Prostate gland (tissue), 2 donors: ENCODE data around the gene S100A2. TPM values are rescaled to one million over a fixed set of nuclear protein-coding genes. Genes with fewer than 3 reads are reported as not detected.

Experiments used
- DNase-seq: peaks from one replicate; pipeline ENCODE4 v3.0.0-alpha.2; 2019; ENCODE audit warnings: low spot score
- H3K27ac ChIP-seq, 2 donors: fragments of 200-600 bp; sonication (generic); 2 replicates each; pipeline ENCODE4 v1.5.1; 2017 to 2019
- H3K27me3 ChIP-seq: fragments of 200-600 bp; sonication (generic); replicated peaks from 2 replicates; pipeline ENCODE4 v1.5.1; 2019; ENCODE audit not compliant: insufficient read depth
- H3K36me3 ChIP-seq, 2 donors: fragments of 200-600 bp; sonication (generic); 1 replicate in 1 of 2; 2 replicates in 1 of 2; pipeline versions ENCODE4 v1.5.1 to v1.8.1; 2017 to 2019
- H3K4me1 ChIP-seq: fragments of 200-600 bp; sonication (generic); replicated peaks from 2 replicates; pipeline ENCODE4 v1.5.1; 2019
- H3K4me3 ChIP-seq, 2 donors: fragments of 200-600 bp; sonication (generic); 2 replicates each; pipeline ENCODE4 v1.5.1; 2017 to 2019
- H3K9me3 ChIP-seq: fragments of 200-600 bp; sonication (generic); 2 replicates; pipeline ENCODE4 v1.5.1; 2017
- CTCF ChIP-seq, 4 experiments: fragments of 200-600 bp in 2 of 4; fragments of 450-650 bp in 2 of 4; sonication (generic) in 2 of 4; IDR thresholded peaks; 1 replicate in 3 of 4; 2 replicates in 1 of 4; pipeline ENCODE4 v1.5.1; 2016 to 2019; ENCODE audit warnings: antibody characterized with exemption in 4 of 4, mild to moderate bottlenecking in 2 of 4, moderate library complexity in 2 of 4
- POLR2A ChIP-seq: fragments of 450-650 bp; IDR thresholded peaks from one replicate; pipeline ENCODE4 v1.6.1; 2016; ENCODE audit warnings: antibody characterized with exemption, mild to moderate bottlenecking
- POLR2AphosphoS5 ChIP-seq: sonication (generic); formaldehyde crosslinking; IDR thresholded peaks from one replicate; pipeline ENCODE4 v1.6.1; 2017; ENCODE audit warnings: antibody characterized with exemption
- WGBS: methylation state at CpG from one replicate; pipeline ENCODE4 v1.1.5; 2018; 5-methylcytosine and 5-hydroxymethylcytosine counted together
- intact Hi-C: fragments of 100-400 bp; cut with DNase I; formaldehyde crosslinking; loops from one replicate; pipeline ENCODE4 v1.14.2; 2022
- total RNA-seq, 2 donors: library from RNA; depleted of rRNA; stranded (reverse); fragments of >200 nt; gene quantifications; one replicate each; pipeline ENCODE4 v1.1.0, GENCODE V29; 2016

Gene S100A2
- total RNA-seq, 2 donors from 2014 or later, result 14.1 to 22.6 TPM

DNA sequence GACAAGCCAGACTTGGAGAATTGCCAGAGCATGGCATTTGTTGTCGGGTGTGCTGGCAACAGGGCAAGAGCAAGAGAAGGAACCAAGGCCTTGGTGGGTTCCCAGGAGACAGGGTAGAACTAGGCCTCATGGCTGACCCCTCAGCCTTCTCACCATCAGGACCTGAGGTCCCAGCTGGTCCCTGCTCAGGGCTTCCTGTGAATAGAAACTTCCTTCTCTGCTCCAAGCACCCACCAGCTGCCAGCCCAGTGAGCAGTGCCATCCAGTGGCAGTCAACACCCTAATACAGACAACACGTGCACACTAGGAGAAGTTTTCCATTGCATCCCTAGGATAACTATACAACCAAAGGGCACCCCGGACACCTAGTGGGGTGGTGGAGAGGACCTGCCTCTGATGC is 52.6 kb downstream of the S100A2 start:
- intact Hi-C loops, result loop anchor here (10.0 kb wide), 1 partner anchor 232 kb away; no protein-coding TSS in a partner anchor
- WGBS, result 66% methylated on average over 3 of the region's 3 CpGs
- no peaks in the 10 kb centered on the region for H3K4me1 ChIP-seq
- H3K27ac ChIP-seq, result no peak overlapping the region
- H3K4me3 ChIP-seq, result no peak overlapping the region
- TF ChIP-seq POLR2A (no peak), CTCF (IDR thresholded peaks at IDR 0.05) (no peak), POLR2AphosphoS5 (no peak)
- no peak for DNase-seq
- no peaks in the 10 kb centered on the region for H3K9me3 ChIP-seq
- no peaks in the 10 kb centered on the region for H3K27me3 ChIP-seq
- H3K36me3 ChIP-seq, result no peaks in the 10 kb centered on the region

Other genes with a start within 250 kb of the S100A2 start
- gene PGLYRP4, start 217.0 kb downstream of the S100A2 start, total RNA-seq, result not detected
- 10 to 100 TPM; 25.6 to 45.2 TPM for gene S100A9, start 208.0 kb downstream of the S100A2 start, total RNA-seq
- not detected for gene S100A12, start 190.2 kb downstream of the S100A2 start, total RNA-seq
- 1 to 10 TPM; 1.5 to 5.6 TPM for gene S100A8, start 174.8 kb downstream of the S100A2 start, total RNA-seq
- gene S100A7A, start 149.3 kb downstream of the S100A2 start, total RNA-seq, result not detected
- not detected for gene S100A7, start 105.2 kb downstream of the S100A2 start, total RNA-seq
- 100 to 1,000 TPM; 184 to 279 TPM for gene S100A6, start 29.9 kb downstream of the S100A2 start, total RNA-seq
- gene S100A5, start 24.9 kb downstream of the S100A2 start, total RNA-seq, result not detected
- gene S100A4, start 20.0 kb downstream of the S100A2 start, total RNA-seq, result 10 to 100 TPM; 56.3 to 71.3 TPM
- under 1 TPM in 1 of 2 donors, not detected in 1; 0.46 TPM for gene S100A3, start 16.6 kb downstream of the S100A2 start, total RNA-seq
- gene S100A16, start 47.3 kb upstream of the S100A2 start, total RNA-seq, result 100 to 1,000 TPM in 1 of 2 donors, 10 to 100 TPM in 1; 78.4 to 165 TPM
- 10 to 100 TPM; 13.5 to 25.0 TPM for gene S100A14, start 50.5 kb upstream of the S100A2 start, total RNA-seq
- gene S100A13, start 61.7 kb upstream of the S100A2 start, total RNA-seq, result 10 to 100 TPM; 53.3 to 96.5 TPM
- 10 to 100 TPM in 1 of 2 donors, 1 to 10 TPM in 1; 9.1 to 10.7 TPM for gene S100A1, start 62.6 kb upstream of the S100A2 start, total RNA-seq
- 10 to 100 TPM; 60.6 to 74.4 TPM for gene CHTOP, start 68.2 kb upstream of the S100A2 start, total RNA-seq
- gene SNAPIN, start 92.9 kb upstream of the S100A2 start, total RNA-seq, result 10 to 100 TPM; 64.9 to 73.0 TPM
- 100 to 1,000 TPM; 116 to 122 TPM for gene ILF2, start 105.1 kb upstream of the S100A2 start, total RNA-seq
- gene NPR1, start 112.8 kb upstream of the S100A2 start, total RNA-seq, result 1 to 10 TPM; 2.9 to 6.0 TPM
- gene INTS3, start 162.2 kb upstream of the S100A2 start, total RNA-seq, result 10 to 100 TPM; 26.1 to 70.0 TPM
- gene SLC27A3, start 209.6 kb upstream of the S100A2 start, total RNA-seq, result 10 to 100 TPM; 27.4 to 30.9 TPM